HG02759 (cell line): ENCODE measurements around the gene MET.
"Not testable (repeated sequence)": the region's sequence is repeated elsewhere in the genome, so short reads cannot be mapped to it uniquely, and the experiment has no call there.

Experiments used
- ATAC-seq: cut with Tn5 transposase; IDR thresholded peaks from one replicate; pipeline ENCODE4 v1.9.1; 2021; ENCODE audit warnings: mild to moderate bottlenecking, moderate library complexity; ENCODE audit not compliant: unreplicated experiment

MET gene

GRCh38 chr7:116802746-116803152, 130.8 kb downstream of the MET start:
- peak; percentile 85 for ATAC-seq

- ATAC-seq, result no peak
These were observed 132.5 kb downstream of the MET start for GRCh38 chr7:116804471-116804870.

GRCh38 chr7:116805100-116805544, 133.1 kb downstream of the MET start:
- ATAC-seq, result no peak

- ATAC-seq, result no peak
These were observed 134.3 kb downstream of the MET start for GRCh38 chr7:116806046-116806944.

GRCh38 chr7:116807011-116807560, 135.1 kb downstream of the MET start:
- no peak for ATAC-seq

- ATAC-seq, result peak; percentile 69
These were observed 137.8 kb downstream of the MET start for GRCh38 chr7:116809636-116810266.

- no peak for ATAC-seq
These were observed 138.5 kb downstream of the MET start for GRCh38 chr7:116810267-116811116.

GRCh38 chr7:116811768-116812167, 139.8 kb downstream of the MET start:
- no peak for ATAC-seq

- ATAC-seq, result no peak
These were observed 140.9 kb downstream of the MET start for GRCh38 chr7:116812860-116813259.

- ATAC-seq, result not testable (repeated sequence)
These were observed 141.4 kb downstream of the MET start for GRCh38 chr7:116813371-116813770.

GRCh38 chr7:116815041-116815440, 143.0 kb downstream of the MET start:
- no peak for ATAC-seq

GRCh38 chr7:116820149-116820548, 148.2 kb downstream of the MET start:
- ATAC-seq, result no peak

- ATAC-seq, result not testable (repeated sequence)
These were observed 149.7 kb downstream of the MET start for GRCh38 chr7:116821647-116822046.

- ATAC-seq, result no peak
These were observed 152.5 kb downstream of the MET start for GRCh38 chr7:116824449-116824848.

GRCh38 chr7:116828281-116828680, 156.3 kb downstream of the MET start:
- no peak for ATAC-seq

GRCh38 chr7:116829041-116829440, 157.0 kb downstream of the MET start:
- no peak for ATAC-seq

- no peak for ATAC-seq
These were observed 157.5 kb downstream of the MET start for GRCh38 chr7:116829493-116829892.

- ATAC-seq, result no peak
These were observed 160.7 kb downstream of the MET start for GRCh38 chr7:116832692-116833091.

- ATAC-seq, result no peak
These were observed 163.0 kb downstream of the MET start for GRCh38 chr7:116834815-116835504.

GRCh38 chr7:116836048-116836447, 164.1 kb downstream of the MET start:
- no peak for ATAC-seq
